ENCODE data around the gene UGDH.

Gene UGDH

GRCh38 chr4:39453738-39454137 is 73.5 kb downstream of the UGDH start:
- DNase-seq: no peak

GRCh38 chr4:39452860-39453587 is 74.2 kb downstream of the UGDH start:
- DNase-seq: no peak

GRCh38 chr4:39452153-39452859 is 74.9 kb downstream of the UGDH start:
- no peak for DNase-seq

- DNase-seq: no peak
These were observed 75.7 kb downstream of the UGDH start for GRCh38 chr4:39451423-39452023.

- DNase-seq: no peak
These were observed 76.6 kb downstream of the UGDH start for GRCh38 chr4:39450618-39451017.

Data from nucleus accumbens (tissue), 56 donors.